ENCODE data around the gene PTGR1.

GRCh38 chr9:111559000-111559610, 40.3 kb downstream of the PTGR1 start:
- TF ChIP-seq CTCF (IDR thresholded peaks at IDR 0.05) (no peak), POLR2A (IDR thresholded peaks at IDR 0.05) (no peak)
